ENCODE measurements around the gene FMNL2.

Gene FMNL2

DNA sequence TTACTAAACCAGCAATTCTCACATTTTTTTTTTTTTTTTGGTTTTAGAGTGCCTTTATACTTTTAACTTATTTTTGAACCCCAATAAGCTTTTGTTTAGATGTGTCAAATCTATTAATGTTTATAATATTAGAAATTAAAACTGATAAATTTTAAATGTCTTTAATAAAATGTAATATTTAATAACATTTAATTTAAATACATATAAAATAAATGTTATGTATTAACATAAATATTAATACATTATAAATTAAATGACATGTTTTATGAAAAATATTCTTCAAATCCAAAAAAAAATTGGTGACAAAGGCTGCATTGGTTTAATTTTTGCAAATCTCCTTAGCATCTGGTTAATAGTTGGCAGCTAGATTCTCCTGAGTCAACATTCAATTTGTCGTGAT lies 218.5 kb downstream of the FMNL2 start:
- DNase-seq (ENCODE audit: low read depth, low spot score), result no peak

DNA sequence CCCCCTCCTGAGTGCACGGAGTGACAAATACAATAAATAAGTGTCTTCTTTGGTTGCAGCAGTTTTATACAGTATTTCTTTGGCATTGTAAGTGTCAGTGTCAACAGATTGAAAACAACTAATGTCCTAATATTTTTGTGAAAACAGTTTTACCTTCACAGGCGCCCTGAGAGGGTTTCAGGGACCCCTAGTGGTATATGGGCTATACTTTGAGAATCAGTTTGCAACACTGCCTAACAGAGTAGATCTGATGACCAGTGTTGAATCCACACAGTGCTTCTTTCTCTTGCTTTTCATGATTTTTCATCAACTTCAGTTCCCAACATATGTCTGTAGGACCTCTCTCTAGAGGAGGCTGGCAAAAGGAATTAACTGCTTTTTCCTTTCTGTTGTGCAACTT lies 220.1 kb downstream of the FMNL2 start:
- DNase-seq (ENCODE audit: low read depth, low spot score), result no peak

DNA sequence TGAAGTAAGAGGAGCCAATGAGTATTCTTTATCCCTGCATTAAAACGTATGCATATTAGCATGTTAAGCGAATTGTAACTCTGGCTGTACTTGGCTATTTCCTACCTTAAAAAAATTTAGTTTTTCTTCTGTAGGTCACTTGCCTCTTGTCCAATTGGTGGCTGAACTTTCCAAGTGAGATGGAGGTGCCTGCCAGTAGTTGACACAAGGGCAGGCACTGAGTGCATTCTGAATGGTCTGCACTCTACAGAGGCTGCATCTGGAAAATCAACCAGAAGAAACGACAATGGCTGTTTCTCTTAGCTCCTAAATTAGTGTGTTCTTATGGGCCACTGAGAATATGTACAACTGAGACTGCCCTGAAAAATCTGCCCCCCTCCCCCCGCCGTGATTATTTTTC lies 221.5 kb downstream of the FMNL2 start:
- DNase-seq (ENCODE audit: low read depth, low spot score), result no peak

DNA sequence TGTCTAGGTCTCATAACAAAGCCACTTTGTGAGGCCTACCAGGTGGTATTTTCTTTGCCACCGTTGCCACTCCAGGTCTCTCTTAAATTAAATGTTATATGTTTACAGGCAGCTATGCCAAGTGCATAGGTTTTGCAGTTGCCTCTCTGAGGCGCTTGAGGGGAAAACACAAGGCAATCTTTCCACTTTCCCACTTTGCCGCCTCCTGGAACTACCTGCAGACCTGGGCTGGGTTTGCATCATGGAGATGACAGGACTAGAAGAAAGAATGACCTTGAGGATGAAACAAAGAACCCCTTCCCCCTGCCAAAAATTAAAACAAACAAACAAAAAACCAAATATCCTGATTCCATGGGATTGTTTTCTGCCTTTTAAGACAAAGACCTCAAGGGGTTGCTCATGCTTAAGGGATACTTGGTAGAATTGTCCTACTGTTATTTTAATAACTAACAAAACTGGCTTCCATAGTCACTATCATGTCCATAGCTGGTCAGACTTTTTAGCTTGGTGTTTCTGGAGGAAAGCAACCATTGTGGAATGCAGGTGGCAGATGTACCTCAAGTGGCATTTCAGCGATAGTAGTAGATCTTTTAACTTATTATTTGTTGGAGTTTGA lies 222.4 kb downstream of the FMNL2 start:
- no peak for DNase-seq (ENCODE audit: low read depth, low spot score)

DNA sequence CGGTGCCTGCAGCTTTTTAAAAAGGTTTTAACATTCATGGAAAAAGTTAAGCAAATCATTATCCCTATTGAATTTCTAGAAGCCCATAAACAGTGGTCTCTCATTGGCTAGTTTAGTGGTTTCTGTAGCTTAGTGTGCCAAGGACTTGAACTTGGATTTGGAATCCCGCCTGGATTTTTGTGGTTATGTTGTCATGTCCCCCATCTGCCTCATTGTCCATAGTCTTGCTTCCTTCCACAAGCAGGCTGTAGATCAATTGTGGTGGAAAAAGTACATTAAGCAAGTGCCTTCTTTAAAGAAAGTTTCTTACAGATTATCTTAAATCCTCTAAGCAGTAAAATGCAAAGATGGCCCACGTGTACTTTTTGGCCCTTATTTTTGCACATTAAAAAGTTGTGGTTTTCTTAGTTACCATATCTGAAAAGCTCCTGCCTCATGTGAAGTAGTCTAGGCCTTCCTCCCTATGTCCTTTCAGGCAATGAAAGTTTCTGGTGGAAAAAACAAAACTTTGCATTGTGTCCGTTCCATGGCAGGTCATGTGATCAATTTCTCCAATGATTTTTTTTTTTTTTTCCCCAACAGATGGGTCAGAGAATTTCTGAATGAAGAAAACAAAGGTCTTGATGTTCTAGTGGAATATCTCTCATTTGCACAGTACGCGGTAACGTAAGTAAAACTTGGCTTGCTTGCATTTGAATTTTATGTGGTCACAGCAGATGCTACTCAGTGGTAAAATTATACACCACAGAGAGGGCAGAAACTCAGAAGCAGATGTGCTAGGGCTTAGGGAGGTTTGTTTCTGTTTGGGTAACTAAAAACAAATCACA lies 223.4 kb downstream of the FMNL2 start:
- no peak for DNase-seq (ENCODE audit: low read depth, low spot score)

DNA sequence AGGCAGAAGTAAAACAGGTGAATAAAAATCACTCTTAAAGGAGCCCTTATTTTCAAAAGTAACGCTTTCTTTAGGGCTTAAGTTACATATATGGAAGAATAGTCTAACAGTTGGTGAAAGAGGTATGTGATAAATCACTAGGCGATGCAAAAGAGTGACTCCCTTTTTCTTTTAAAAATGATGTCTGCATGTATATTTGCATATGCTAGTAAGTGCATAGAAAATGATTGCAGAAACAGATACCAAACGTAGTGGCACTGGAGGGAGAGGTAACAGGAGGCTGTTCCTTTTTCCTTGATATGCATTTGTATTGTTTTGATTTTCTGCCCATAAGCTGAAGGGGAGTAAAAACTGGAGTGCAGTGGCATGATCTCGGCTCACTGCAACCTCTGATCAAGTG lies 224.0 kb downstream of the FMNL2 start:
- no peak for DNase-seq (ENCODE audit: low read depth, low spot score)

DNA sequence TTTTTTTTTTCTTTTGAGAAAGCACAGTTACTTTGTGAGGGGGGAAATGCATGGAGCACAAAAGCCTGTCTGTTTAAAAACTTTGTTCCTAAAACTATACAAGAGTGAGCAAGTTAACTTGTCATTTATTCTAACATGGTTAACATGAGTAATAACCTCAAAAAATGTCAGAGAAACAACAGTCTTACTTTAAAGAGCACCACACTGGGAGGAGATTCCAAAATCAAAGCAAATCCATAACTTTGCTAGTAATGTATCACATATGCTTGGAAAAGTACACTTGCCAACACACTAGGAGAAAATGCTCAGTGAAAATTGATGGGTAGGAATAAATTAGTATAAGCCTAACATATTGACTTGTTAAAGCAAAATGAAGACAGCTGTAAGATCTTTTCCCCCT lies 225.2 kb downstream of the FMNL2 start:
- no peak for DNase-seq (ENCODE audit: low read depth, low spot score)

DNA sequence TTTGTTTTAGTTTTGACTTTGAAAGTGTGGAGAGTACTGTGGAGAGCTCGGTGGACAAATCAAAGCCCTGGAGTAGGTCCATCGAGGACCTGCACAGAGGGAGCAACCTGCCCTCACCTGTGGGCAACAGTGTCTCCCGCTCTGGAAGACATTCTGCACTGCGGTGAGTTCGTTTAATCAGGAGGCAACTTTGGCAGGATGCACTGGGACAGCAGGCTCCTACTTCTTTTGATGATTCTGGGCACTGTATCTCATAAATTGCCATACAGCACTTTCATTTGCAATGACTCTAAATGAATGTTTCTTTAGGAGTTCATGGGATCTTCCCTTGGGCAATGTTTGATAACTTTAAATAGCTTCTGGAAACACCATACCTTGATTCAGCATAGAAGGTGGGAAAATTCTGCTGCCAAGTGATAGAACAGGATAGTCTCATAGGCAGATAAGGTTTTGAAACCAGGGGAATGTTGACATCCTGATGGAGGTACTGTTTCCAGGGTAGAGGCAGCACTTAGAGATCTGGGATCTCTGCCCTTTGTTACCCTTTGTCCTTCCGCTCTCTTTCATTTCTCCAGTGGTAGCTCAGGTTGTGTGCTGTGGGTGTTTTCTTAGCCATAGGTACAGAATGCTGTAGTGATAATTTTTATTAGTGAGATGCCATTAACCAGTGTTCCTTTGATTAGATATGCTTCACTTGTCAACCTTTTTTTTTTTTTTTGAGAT lies 226.1 kb downstream of the FMNL2 start:
- DNase-seq (ENCODE audit: low read depth, low spot score), result no peak

DNA sequence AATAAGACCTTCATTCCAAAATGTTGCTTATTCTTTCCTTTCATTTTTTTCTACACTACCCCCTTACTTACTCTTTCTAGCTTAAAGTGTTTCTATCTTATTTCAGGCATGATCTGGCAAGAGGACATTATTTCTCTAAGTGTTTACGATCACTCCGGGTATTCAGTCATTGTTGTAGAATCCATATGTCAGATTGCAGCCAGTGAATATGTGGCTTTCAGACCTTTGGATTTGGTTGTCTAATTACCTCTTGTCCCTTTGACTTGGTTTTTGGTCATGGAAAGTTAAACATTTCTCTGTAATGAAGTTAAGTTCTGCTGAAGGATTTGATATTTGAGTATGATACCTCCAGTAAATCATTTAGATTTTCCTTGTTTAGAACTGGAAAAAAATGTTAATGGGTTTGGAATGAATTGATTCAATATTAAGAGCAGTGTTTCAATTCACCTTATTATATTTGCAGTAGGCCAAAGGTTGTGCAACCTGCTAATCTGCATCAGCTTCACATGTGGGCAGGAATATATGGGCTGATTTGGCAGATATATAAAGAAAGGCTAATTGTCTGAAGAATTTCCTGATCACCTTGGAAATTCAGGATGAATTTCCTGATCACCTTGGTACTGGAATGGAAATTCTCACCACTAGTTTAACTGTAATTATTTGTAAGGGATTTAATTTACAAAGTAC lies 227.4 kb downstream of the FMNL2 start:
- no peak for DNase-seq (ENCODE audit: low read depth, low spot score)

DNA sequence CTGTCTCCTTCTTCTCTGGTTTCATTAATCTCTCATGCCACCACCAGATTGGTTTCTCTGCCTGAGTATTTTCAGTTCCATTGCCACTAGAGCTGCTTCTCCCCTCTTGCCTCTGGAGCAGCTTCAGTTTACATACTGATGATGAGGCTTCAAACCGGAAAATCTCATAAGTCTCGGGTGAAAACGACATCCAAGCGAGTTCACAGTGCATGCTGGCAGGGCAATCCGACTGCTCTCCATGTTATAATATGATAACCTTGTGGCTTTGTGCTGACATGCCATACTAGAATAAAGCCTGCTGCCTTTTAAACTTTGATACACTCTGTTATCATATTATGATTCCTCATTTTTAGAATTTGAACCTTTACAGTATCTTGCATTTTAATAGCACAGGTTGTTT lies 228.8 kb downstream of the FMNL2 start:
- no peak for DNase-seq (ENCODE audit: low read depth, low spot score)

DNA sequence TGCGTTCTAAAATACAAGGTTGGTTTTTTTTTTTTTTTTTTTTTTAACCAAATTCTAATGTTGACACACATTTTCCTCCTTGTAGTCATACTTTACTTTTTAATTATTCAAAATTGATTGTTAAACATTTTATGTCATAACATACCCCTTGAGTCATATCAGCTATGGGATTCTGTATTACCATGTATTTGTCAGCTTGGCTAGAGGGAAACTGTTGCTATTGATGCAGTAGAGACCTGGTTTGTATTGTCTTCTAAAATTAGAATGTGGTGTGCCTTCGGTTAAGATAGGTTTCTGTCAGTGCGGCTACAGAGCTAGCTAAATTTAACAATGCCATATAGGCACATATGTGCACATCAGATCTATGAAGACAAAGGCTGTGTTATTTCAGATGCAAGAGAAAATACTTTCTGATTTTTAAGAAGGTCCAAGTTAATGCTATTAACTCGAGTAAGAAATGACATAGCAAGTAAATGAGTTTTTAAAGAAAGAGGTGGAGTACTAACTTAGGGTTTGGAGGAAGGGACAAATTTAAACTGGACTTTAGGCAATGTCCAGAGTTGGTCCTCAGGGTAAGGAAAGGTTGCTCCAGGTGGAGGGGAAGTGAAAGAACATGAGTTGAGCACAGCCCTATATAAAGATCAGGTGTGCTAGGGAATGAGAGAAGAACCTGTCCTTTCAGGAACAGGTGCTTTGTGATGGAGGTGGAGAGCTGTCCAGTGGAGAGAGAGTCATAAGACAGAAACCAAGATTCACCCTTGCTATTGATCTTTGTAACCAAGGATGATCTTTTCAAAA lies 230.0 kb downstream of the FMNL2 start:
- DNase-seq (ENCODE audit: low read depth, low spot score), result no peak

DNA sequence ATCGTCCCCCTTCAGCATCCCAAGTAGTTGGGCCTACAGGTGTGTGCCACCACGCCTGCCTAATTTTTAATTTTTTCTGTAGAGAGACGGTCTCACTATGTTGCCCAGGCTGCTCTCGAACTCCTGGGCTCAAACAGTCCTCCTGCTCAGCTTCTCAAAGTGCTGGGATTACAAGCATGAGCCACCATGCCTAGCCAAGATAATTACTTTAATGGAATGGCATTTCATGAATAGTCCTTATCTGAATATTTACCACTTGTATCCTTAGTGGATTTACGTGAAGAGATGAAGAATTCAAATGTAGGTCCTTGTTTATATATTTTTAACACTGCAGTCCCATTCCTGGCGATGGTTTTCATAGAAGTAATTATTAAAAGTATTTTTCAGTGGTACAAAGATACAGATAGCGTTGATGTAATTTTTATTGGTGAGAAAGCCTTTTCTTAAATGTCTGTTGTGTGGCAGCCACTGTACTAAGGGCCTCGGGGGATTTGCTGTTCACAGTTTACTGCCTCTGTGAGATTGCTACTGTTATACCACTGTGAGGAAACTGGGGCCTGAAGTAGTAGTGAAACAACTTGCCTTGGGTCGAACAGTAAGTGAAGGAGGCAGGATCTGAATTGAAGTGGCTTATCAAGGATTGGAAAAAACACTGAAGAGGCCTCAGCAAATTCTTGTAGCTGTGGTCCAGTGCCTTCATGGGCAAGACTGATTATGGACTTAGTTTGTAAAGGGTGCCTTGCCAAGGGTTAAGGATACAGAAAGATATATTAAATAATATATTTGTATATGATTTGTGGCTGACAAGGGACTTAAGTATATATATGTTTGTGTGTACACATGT lies 231.1 kb downstream of the FMNL2 start:
- no peak for DNase-seq (ENCODE audit: low read depth, low spot score)

DNA sequence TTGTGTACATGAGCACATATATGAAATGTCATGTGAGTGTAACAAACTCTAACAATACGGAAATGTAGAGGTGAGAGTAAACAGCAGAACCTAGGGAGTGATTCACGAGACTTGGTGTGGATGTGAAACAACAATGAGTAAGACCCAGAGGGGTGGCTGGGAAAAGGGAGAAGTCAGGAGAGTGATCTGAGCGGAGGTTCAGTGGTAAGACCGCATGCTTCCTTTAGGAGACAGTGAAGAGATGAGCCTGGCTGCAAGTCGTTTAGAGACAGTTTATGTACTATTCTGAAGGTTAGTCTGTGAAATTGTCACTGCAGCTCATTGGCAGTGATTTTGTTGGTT lies 231.7 kb downstream of the FMNL2 start:
- no peak for DNase-seq (ENCODE audit: low read depth, low spot score)

DNA sequence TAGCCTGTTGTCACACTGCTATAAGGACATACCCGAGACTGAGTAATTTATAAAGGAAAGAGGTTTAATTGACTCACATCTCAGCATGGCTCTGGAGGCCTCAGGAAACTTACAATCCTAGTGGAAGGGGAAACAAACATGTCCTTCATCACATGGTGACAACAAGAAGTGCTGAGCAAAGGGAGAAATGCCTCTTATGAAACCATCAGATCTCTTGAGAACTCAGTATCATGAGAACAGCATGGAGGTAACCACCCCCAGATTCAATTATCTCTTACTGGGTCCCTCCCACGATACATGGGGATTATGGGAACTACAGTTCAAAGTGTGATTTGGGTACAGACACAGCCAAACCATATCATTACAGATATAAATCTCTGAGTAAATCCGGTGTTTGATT lies 233.6 kb downstream of the FMNL2 start:
- no peak for DNase-seq (ENCODE audit: low read depth, low spot score)

DNA sequence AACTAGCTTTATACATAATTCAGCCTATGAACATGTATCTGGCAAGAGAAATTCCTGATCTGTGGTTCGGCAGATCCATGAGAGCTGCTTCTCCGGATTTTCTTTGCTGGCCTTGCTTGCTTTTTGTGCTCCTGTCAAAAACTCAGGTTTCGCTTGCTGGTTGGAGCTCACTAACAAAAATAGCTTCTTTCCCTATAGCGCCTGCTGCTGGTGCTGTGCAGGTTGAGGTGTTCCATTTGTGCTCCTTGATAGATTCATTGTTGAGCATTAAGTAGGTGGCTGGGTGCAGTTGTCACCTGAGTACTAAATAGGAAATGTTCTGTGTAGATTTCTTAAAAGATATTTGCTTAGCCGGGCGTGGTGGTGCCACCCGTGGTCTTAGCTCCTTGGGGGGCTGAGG lies 234.2 kb downstream of the FMNL2 start:
- no peak for DNase-seq (ENCODE audit: low read depth, low spot score)

DNA sequence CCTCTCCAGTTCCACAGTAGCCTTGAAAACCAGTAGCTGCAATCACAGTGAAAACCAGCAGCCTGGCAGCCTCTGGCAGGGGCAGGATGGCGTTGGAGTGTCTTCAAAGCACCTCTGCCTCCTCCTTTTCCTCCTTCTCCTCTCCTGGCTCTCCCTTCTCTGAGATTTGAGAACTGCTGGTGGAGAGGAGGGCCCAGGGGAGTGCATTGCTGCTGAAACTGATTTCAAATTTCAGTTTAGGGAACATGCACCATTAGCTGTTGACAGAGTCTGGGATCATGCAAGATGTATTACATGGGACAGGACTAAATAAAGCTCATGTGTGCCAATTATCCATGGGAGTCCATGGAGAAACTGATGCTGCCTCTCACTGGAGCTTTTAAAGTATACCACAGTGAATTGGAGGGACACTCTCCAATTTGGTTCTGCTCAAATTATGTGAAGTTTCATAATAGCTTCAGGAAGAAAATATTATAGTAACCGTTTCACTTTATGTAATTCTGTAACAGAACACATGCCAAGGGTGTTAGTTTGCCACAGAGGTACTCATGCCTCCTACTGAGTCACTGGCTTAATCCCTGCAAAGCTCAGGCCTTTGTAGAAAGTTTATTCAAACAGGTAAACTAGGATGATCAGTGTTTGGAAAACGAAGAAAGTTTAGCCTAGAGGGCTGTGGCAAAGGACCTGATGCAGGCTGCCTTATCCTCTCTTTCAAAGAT lies 236.2 kb downstream of the FMNL2 start:
- no peak for DNase-seq (ENCODE audit: low read depth, low spot score)

DNA sequence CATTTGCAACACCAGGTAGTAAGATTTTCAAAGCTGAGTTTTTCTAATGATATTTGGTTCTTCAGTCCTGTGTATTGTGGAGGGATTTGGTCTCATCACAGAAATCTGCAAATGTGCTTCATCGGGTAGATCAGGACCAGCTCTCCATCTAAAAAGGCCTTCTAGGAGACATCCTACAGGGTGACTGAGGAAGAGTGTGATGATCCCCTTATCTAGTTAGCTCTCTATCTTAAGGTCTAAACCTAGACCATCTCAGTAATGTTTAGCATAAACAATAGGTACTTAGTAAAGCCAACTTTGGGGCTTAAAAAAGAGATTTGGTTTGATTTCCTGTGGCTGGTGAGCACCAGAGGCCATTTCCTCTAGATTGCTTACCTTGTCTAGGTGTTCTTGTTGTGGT lies 237.1 kb downstream of the FMNL2 start:
- no peak for DNase-seq (ENCODE audit: low read depth, low spot score)

DNA sequence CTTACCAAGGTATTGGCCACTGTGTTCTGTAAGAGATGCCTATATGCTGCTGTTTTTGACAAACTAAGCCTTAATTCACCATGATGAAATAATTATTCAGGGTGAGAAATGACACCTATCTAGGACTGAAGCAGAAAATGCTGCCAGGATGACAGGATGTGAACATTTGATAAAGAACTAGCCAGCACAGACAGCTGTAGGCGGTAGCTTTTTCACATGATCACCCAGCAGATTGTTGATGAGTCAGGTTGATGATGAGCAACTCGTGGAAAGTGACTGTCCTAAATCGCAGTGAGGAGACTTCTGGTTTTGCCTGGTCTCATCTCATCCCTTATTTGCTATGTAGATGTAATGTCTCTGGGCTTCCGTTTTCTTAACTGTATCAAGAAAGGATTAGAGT lies 238.2 kb downstream of the FMNL2 start:
- DNase-seq (ENCODE audit: low read depth, low spot score), result no peak

DNA sequence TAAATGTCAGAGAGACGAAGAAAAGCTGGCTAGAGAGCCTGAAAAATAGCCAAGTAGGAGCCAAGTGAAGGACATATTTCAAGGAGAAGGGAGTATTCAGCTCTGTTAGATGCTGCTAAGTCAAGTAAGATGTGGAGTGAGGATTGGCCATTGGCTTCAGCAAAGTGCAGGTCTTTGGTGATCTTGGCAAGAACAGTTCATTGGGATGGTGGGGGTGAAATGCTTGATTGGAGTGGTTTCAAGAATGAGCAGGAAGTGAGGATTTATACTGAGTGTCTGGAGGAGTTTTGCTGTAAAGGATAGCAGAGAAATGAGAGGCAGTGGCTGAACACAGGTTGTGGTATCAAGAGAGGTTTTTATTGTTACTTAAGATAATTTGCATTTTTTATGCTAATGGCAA lies 242.6 kb downstream of the FMNL2 start:
- DNase-seq (ENCODE audit: low read depth, low spot score), result no peak

DNA sequence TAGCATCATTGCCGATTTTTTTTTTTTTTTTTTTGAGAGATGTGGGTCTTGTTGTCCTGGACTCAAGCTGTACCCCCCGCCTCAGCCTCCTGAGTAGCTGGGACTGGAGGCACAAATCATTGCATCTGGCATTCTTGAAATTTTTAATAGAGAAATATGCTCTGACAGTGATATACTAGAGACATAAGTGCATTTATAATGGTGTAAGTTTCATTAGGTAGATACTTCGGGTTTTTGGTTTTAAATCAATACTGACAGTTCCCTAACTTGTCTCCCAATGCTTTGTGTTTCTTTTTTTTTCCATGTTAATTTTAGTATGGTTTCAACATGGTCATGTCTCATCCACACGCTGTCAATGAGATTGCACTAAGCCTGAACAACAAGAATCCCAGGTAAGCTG lies 243.6 kb downstream of the FMNL2 start:
- no peak for DNase-seq (ENCODE audit: low read depth, low spot score)

Measured in activated CD4-positive, CD25-positive, alpha-beta regulatory T cell treated with anti-CD3 and anti-CD28 coated beads, Interleukin-2, amount 50 U/mL, for 16 hours (primary cell).